Amygdala (tissue), 56 donors: ENCODE data around the gene HTATSF1.
A peak's percentile ranks its signal among the peaks of the same experiment; 100 is the strongest.

Source experiments
- DNase-seq, 56 donors: peaks; one replicate each; lab custom pipeline; 2025; lab: John Stamatoyannopoulos, UW

Gene HTATSF1

GRCh38 chrX:136495043-136495442, 2.3 kb upstream of the HTATSF1 start:
- no peak for DNase-seq

- DNase-seq, result peak in 2 of 56 donors; percentile 25 to 47
Observed at GRCh38 chrX:136496186-136496763, 1.1 kb upstream of the HTATSF1 start.

GRCh38 chrX:136496764-136497555, 432 bp upstream of the HTATSF1 start:
- DNase-seq, result peak; percentile 5 to 87 (median 68)

- no peak for DNase-seq
Observed at GRCh38 chrX:136519069-136519468, 21.7 kb downstream of the HTATSF1 start.

GRCh38 chrX:136523770-136524169, 26.4 kb downstream of the HTATSF1 start:
- DNase-seq, result no peak

- peak in 25 of 56 donors; percentile 0 to 43 (median 3) for DNase-seq
Observed at GRCh38 chrX:136525738-136526606, 28.6 kb downstream of the HTATSF1 start.

- DNase-seq, result no peak
Observed at GRCh38 chrX:136528645-136529315, 31.4 kb downstream of the HTATSF1 start.

- no peak for DNase-seq
Observed at GRCh38 chrX:136529795-136530194, 32.4 kb downstream of the HTATSF1 start.

GRCh38 chrX:136531951-136532350, 34.6 kb downstream of the HTATSF1 start, which contains the start of gene VGLL1:
TSS of gene VGLL1 (plus strand) at chrX:136532215. CDS start at chrX:136536021, 3,806 bp downstream.
- DNase-seq, result no peak

- no peak for DNase-seq
Observed at GRCh38 chrX:136534131-136534530, 36.7 kb downstream of the HTATSF1 start.

GRCh38 chrX:136538811-136539210, 41.4 kb downstream of the HTATSF1 start:
- no peak for DNase-seq

- no peak for DNase-seq
Observed at GRCh38 chrX:136540226-136540625, 42.8 kb downstream of the HTATSF1 start.

GRCh38 chrX:136541294-136541693, 43.9 kb downstream of the HTATSF1 start:
- no peak for DNase-seq

GRCh38 chrX:136542281-136542680, 44.9 kb downstream of the HTATSF1 start:
- no peak for DNase-seq

GRCh38 chrX:136546371-136546781, 49.0 kb downstream of the HTATSF1 start:
- DNase-seq, result no peak

GRCh38 chrX:136549226-136549625, 51.8 kb downstream of the HTATSF1 start:
- no peak for DNase-seq

- no peak for DNase-seq
Observed at GRCh38 chrX:136551410-136551809, 54.0 kb downstream of the HTATSF1 start.

GRCh38 chrX:136555694-136556093, 58.3 kb downstream of the HTATSF1 start:
- no peak for DNase-seq
